ENCODE data around the gene PRKAR1B.

Gene PRKAR1B

DNA sequence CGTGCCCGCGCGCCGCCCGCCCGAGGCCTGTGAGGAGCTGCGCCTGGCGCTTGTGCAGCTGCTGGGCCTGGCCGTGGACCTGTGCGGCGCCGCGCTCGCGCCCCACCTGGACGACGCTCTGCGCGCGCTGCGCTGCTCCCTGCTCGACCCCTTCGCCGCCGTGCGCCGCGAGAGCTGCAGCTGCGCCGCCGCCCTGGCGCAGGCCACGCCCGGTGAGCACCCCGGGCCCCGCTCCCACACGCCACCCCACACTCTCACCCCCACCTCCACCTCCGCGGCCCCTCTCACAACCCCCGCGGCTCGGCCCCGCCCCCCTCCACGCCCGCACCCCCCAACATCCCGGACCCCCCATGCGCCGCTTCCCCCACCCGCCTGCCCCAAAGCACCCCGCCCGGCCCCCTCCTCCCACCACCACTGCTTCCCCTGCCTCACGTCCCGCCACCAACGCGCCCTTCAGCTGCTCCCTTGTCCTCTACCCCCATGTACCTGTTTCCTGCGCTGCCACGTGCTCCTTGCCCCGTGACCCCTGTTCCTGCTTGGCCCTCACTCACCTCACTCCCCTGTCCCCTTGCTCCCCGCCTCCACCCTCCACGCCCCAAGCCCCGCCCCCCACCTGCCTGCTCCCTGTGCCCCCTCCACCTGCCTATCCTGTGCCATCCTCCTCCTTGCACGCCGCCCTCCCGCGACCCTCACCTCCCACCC lies at the start of gene PRKAR1B:
Gene PRKAR1B, minus strand, starts transcription at position 178 of the 702 bp plus-strand sequence. CDS start 15,776 bp downstream, outside the sequence.
- DNase-seq (ENCODE audit: low read depth in 2 of 2): no peak
- TF ChIP-seq CTCF (IDR thresholded peaks at IDR 0.05; ENCODE audit: low read depth, low read length): no peak
- H3K4me3 ChIP-seq (replicated peaks in 1 of 2; ENCODE audit: low read depth in 2 of 2, low read length in 2 of 2): peak within 1 kb of the TSS; percentile 54 to 61

GRCh38 chr7:776381-776780 lies 49.3 kb upstream of the PRKAR1B start:
- no peak for DNase-seq (ENCODE audit: low read depth in 2 of 2)
- no peak overlapping the region for H3K4me3 ChIP-seq (replicated peaks in 1 of 2; ENCODE audit: low read depth in 2 of 2, low read length in 2 of 2)
- TF ChIP-seq CTCF (IDR thresholded peaks at IDR 0.05; ENCODE audit: low read depth, low read length): no peak

- no peak overlapping the region for H3K4me3 ChIP-seq (replicated peaks in 1 of 2; ENCODE audit: low read depth in 2 of 2, low read length in 2 of 2)
- peak; percentile 69 for TF ChIP-seq CTCF (IDR thresholded peaks at IDR 0.05; ENCODE audit: low read depth, low read length)
- DNase-seq (ENCODE audit: low read depth in 2 of 2): peak; percentile 47 to 49
Measured at GRCh38 chr7:774161-775109, 47.4 kb upstream of the PRKAR1B start.

GRCh38 chr7:773622-773915 lies 46.5 kb upstream of the PRKAR1B start:
- no peak overlapping the region for H3K4me3 ChIP-seq (replicated peaks in 1 of 2; ENCODE audit: low read depth in 2 of 2, low read length in 2 of 2)
- TF ChIP-seq CTCF (IDR thresholded peaks at IDR 0.05; ENCODE audit: low read depth, low read length): no peak
- DNase-seq (ENCODE audit: low read depth in 2 of 2): no peak

GRCh38 chr7:772861-773621 lies 46.0 kb upstream of the PRKAR1B start:
- TF ChIP-seq CTCF (IDR thresholded peaks at IDR 0.05; ENCODE audit: low read depth, low read length): no peak
- DNase-seq (ENCODE audit: low read depth in 2 of 2): no peak
- H3K4me3 ChIP-seq (replicated peaks in 1 of 2; ENCODE audit: low read depth in 2 of 2, low read length in 2 of 2): no peak overlapping the region

- no peak for DNase-seq (ENCODE audit: low read depth in 2 of 2)
- TF ChIP-seq CTCF (IDR thresholded peaks at IDR 0.05; ENCODE audit: low read depth, low read length): no peak
- H3K4me3 ChIP-seq (replicated peaks in 1 of 2; ENCODE audit: low read depth in 2 of 2, low read length in 2 of 2): no peak overlapping the region
Measured at GRCh38 chr7:772392-772791, 45.3 kb upstream of the PRKAR1B start.
